Fibroblast of the aortic adventitia (primary cell): ENCODE measurements around the gene ANXA1. TPM values are rescaled to one million over a fixed set of nuclear protein-coding genes. Genes with fewer than 3 reads are reported as not detected.

Experiments
- DNase-seq: peaks from one replicate; pipeline ENCODE4 v3.0.0-alpha.2; 2010; ENCODE audit warnings: low read depth
- H3K4me3 ChIP-seq: 2 replicates; pipeline ENCODE4 v1.5.1; 2011; ENCODE audit warnings: low read depth, mild to moderate bottlenecking, control low read depth, low read length, moderate library complexity
- CTCF ChIP-seq: IDR thresholded peaks from 2 replicates; pipeline ENCODE4 v1.5.1; 2011; ENCODE audit warnings: mild to moderate bottlenecking, low read length, control low read depth, inconsistent platforms; ENCODE audit not compliant: insufficient read depth
- total RNA-seq: library from RNA; depleted of rRNA; stranded (reverse); fragments of >200 nt; gene quantifications from 2 replicates; pipeline ENCODE4 v1.2.3, GENCODE V29; 2012; ENCODE audit warnings: low replicate concordance

Gene ANXA1
- total RNA-seq, 1 donor = 923 TPM

GRCh38 chr9:73129941-73130685 is 21.6 kb upstream of the ANXA1 start:
- TF ChIP-seq CTCF = no peak
- DNase-seq = peak; percentile 35

GRCh38 chr9:73131461-73131860 is 20.2 kb upstream of the ANXA1 start:
- no peak for TF ChIP-seq CTCF
- no peak for DNase-seq
- no peak overlapping the region for H3K4me3 ChIP-seq

More at GRCh38 chr9:73129941-73130685, 21.6 kb upstream of the ANXA1 start:
- H3K4me3 ChIP-seq = no peak overlapping the region

- H3K4me3 ChIP-seq = peak overlapping the region; percentile 61
- no peak for TF ChIP-seq CTCF
- DNase-seq = peak; percentile 84
Observed at GRCh38 chr9:73132034-73132776, 19.5 kb upstream of the ANXA1 start.

- DNase-seq = no peak
- no peak overlapping the region for H3K4me3 ChIP-seq
- no peak for TF ChIP-seq CTCF
Observed at GRCh38 chr9:73133022-73133651, 18.5 kb upstream of the ANXA1 start.

- no peak overlapping the region for H3K4me3 ChIP-seq
- TF ChIP-seq CTCF = no peak
- DNase-seq = peak; percentile 79
Observed at GRCh38 chr9:73133921-73134407, 17.7 kb upstream of the ANXA1 start.

- no peak for TF ChIP-seq CTCF
- DNase-seq = peak; percentile 47
- H3K4me3 ChIP-seq = no peak overlapping the region
Observed at GRCh38 chr9:73135394-73135793, 16.3 kb upstream of the ANXA1 start.
